Measurements from ENCODE around the gene SLC24A4.

SLC24A4 gene, protein sequence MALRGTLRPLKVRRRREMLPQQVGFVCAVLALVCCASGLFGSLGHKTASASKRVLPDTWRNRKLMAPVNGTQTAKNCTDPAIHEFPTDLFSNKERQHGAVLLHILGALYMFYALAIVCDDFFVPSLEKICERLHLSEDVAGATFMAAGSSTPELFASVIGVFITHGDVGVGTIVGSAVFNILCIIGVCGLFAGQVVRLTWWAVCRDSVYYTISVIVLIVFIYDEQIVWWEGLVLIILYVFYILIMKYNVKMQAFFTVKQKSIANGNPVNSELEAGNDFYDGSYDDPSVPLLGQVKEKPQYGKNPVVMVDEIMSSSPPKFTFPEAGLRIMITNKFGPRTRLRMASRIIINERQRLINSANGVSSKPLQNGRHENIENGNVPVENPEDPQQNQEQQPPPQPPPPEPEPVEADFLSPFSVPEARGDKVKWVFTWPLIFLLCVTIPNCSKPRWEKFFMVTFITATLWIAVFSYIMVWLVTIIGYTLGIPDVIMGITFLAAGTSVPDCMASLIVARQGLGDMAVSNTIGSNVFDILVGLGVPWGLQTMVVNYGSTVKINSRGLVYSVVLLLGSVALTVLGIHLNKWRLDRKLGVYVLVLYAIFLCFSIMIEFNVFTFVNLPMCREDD

DNA sequence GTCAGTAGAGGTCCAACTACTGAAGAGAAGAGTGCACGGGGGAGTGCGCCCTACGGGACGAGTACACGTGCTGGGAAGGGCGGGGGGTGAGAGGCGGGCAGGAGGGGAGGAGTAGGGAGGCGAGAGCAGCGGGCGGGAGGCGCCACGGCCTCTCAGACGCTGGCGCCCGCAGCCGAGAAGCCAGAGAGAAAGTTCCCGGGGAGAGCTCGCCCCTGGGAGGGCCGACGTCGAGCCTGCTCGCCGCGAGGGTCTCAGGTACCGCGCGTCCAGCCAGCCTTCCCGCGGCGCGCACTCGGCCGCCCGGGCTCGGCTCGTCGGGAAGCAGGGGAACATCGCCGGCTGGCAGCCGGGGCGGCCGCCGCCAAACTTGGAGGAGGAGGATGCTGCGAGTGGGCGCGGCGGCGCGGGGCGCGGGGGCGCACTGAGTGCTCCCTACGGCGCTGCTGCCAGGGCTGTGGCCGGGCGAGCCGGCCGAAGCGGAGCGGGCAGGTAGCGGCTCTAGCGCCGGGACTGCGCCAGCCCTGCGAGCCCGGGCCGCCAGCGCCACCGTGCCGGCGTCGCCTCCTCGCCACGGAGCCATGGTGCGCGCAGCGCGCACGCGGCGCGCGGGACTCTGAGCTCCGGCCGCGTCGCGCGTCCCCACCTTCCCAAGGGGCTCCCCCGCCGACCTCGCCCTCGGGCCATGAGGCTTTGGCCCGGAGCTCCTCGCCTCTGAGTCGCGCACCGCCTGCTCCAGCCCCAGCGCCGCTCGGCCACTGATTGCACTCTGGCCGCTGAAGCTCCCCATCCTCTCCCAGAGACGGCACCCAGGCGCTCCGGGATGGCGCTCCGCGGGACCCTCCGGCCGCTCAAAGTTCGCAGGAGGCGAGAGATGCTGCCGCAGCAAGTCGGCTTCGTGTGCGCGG, at the start of gene SLC24A4:
SLC24A4 (plus strand) TSS at position 155 of the 905 bp plus-strand sequence; CDS start at position 821, 666 bp downstream.
- Histone ChIP-seq H3K9me2 (replicated peaks; ENCODE audit: insufficient read depth, low read length) (no peaks in the 10 kb centered on the region), H3K27ac (ENCODE audit: low read depth, low read length) (no peak within 1 kb of the TSS), H3K27me3 (ENCODE audit: low read length) (no peaks in the 10 kb centered on the region), H3K36me3 (ENCODE audit: low read length) (no peaks in the 10 kb centered on the region), H3K79me2 (ENCODE audit: insufficient read depth, low read length) (no peaks in the 10 kb centered on the region), H3K9ac (ENCODE audit: low read length) (no peak within 1 kb of the TSS), H3K4me2 (ENCODE audit: low read depth, low read length, poor library complexity, severe bottlenecking) (no peak within 1 kb of the TSS), H3K4me3 (ENCODE audit: insufficient read depth, low read length, poor library complexity, severe bottlenecking) (no peak within 1 kb of the TSS), H3F3A (ENCODE audit: insufficient read depth) (no peaks in the 10 kb centered on the region), H2AFZ (ENCODE audit: low read depth, low read length, severe bottlenecking) (no peak within 1 kb of the TSS), H4K20me1 (ENCODE audit: low read depth, low read length) (no peaks in the 10 kb centered on the region), H3K9me3 (ENCODE audit: insufficient read depth, low read length) (no peaks in the 10 kb centered on the region)
- TF ChIP-seq, protein P1, sequence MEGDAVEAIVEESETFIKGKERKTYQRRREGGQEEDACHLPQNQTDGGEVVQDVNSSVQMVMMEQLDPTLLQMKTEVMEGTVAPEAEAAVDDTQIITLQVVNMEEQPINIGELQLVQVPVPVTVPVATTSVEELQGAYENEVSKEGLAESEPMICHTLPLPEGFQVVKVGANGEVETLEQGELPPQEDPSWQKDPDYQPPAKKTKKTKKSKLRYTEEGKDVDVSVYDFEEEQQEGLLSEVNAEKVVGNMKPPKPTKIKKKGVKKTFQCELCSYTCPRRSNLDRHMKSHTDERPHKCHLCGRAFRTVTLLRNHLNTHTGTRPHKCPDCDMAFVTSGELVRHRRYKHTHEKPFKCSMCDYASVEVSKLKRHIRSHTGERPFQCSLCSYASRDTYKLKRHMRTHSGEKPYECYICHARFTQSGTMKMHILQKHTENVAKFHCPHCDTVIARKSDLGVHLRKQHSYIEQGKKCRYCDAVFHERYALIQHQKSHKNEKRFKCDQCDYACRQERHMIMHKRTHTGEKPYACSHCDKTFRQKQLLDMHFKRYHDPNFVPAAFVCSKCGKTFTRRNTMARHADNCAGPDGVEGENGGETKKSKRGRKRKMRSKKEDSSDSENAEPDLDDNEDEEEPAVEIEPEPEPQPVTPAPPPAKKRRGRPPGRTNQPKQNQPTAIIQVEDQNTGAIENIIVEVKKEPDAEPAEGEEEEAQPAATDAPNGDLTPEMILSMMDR (IDR thresholded peaks at IDR 0.05; ENCODE audit: insufficient read depth, low read length, poor library complexity, severe bottlenecking), result no peak
- TF ChIP-seq EZH2phosphoT487 (conservative IDR thresholded peaks at IDR 0.05; ENCODE audit: low read length), result no peak

- H3K4me2 ChIP-seq (ENCODE audit: low read depth, low read length, poor library complexity, severe bottlenecking), result no peak overlapping the region
- H2AFZ ChIP-seq (ENCODE audit: low read depth, low read length, severe bottlenecking), result no peak overlapping the region
- no peak for TF ChIP-seq EZH2phosphoT487 (conservative IDR thresholded peaks at IDR 0.05; ENCODE audit: low read length)
- H3K9ac ChIP-seq (ENCODE audit: low read length), result no peak overlapping the region
- no peaks in the 10 kb centered on the region for H3K79me2 ChIP-seq (ENCODE audit: insufficient read depth, low read length)
- H3K9me2 ChIP-seq (replicated peaks; ENCODE audit: insufficient read depth, low read length), result no peaks in the 10 kb centered on the region
- H3K9me3 ChIP-seq (ENCODE audit: insufficient read depth, low read length), result no peaks in the 10 kb centered on the region
- no peaks in the 10 kb centered on the region for H3F3A ChIP-seq (ENCODE audit: insufficient read depth)
- H4K20me1 ChIP-seq (ENCODE audit: low read depth, low read length), result no peaks in the 10 kb centered on the region
- no peak overlapping the region for H3K27ac ChIP-seq (ENCODE audit: low read depth, low read length)
- H3K4me3 ChIP-seq (ENCODE audit: insufficient read depth, low read length, poor library complexity, severe bottlenecking), result no peak overlapping the region
- no peaks in the 10 kb centered on the region for H3K36me3 ChIP-seq (ENCODE audit: low read length)
- H3K27me3 ChIP-seq (ENCODE audit: low read length), result no peaks in the 10 kb centered on the region
These were observed 49.8 kb upstream of the SLC24A4 start for GRCh38 chr14:92273166-92273565.

GRCh38 chr14:92274055-92274454, 48.9 kb upstream of the SLC24A4 start:
- Histone ChIP-seq H3K4me2 (ENCODE audit: low read depth, low read length, poor library complexity, severe bottlenecking) (no peak overlapping the region), H3K36me3 (ENCODE audit: low read length) (no peaks in the 10 kb centered on the region), H3K27ac (ENCODE audit: low read depth, low read length) (no peak overlapping the region), H3K9me2 (replicated peaks; ENCODE audit: insufficient read depth, low read length) (no peaks in the 10 kb centered on the region), H2AFZ (ENCODE audit: low read depth, low read length, severe bottlenecking) (no peak overlapping the region), H3K4me3 (ENCODE audit: insufficient read depth, low read length, poor library complexity, severe bottlenecking) (no peak overlapping the region), H3K9ac (ENCODE audit: low read length) (no peak overlapping the region), H3K9me3 (ENCODE audit: insufficient read depth, low read length) (no peaks in the 10 kb centered on the region), H4K20me1 (ENCODE audit: low read depth, low read length) (no peaks in the 10 kb centered on the region), H3F3A (ENCODE audit: insufficient read depth) (no peaks in the 10 kb centered on the region), H3K79me2 (ENCODE audit: insufficient read depth, low read length) (no peaks in the 10 kb centered on the region), H3K27me3 (ENCODE audit: low read length) (no peaks in the 10 kb centered on the region)
- TF ChIP-seq, protein P1 (IDR thresholded peaks at IDR 0.05; ENCODE audit: insufficient read depth, low read length, poor library complexity, severe bottlenecking), result no peak
- no peak for TF ChIP-seq EZH2phosphoT487 (conservative IDR thresholded peaks at IDR 0.05; ENCODE audit: low read length)
